GM21619 (cell line): Measurements from ENCODE around the gene PICALM.
"Not testable (repeated sequence)": the region's sequence is repeated elsewhere in the genome, so short reads cannot be mapped to it uniquely, and the experiment has no call there.

ENCODE experiments used
- ATAC-seq: cut with Tn5 transposase; IDR thresholded peaks from one replicate; pipeline ENCODE4 v1.9.1; 2021; ENCODE audit not compliant: unreplicated experiment

Gene PICALM

DNA sequence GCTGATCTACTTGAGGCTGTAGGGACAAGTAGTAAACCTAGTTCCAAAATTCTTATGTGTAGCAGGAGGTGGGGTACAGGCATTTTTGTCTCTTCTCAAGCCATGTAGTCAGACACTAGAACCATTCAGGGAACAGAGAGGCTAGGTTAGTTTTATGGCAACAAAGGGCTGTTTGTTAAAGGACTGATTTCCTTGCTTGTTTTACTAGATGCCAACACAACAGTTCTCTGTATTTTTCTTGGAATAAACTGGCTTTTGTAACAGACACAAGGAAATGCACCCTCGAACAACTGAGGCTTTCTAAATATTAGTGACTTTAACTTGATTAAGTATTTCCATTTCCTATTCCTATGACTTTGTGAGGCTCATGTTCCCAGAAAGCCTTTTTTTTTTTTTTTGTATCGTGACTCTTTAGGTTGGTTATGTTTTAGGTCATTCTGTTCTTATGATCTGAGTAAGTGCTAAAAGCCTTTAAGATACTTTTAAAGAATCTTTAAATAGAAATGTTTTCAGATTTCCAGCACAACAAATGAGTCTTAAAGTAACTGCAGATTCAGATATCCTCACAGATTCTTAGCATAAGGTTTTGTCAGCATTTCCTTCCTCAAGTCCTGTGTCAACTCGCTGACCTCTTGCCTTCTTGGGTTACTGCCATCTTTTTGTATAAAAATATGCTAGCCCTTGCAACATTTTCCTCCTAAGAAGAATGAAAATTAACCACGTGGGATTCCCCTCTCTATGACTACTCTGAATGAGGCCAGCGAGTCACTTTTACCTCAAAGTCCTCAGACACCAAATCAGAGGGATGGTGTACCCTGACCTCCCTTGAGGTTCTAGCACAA lies 121.2 kb downstream of the PICALM start:
- ATAC-seq = peak; percentile 50

DNA sequence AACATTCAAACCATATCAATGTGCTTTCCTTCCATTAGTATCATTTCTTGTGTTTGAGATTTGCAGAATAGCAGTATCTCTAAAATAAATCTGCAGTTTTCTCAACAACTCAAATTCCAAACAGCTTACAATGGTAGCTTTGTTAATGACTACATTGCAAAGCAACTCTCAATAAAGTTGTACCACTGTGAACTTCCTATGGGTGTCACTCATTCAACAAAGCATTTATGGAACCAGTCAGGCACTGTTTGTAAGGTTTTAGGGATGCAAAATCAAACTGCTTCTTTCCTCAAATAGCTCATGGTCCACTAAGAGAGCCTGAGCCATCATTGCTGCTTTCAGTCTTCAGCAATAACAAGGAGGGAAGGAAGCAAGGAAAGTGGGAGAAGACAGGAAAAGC lies 122.7 kb downstream of the PICALM start:
- no peak for ATAC-seq

DNA sequence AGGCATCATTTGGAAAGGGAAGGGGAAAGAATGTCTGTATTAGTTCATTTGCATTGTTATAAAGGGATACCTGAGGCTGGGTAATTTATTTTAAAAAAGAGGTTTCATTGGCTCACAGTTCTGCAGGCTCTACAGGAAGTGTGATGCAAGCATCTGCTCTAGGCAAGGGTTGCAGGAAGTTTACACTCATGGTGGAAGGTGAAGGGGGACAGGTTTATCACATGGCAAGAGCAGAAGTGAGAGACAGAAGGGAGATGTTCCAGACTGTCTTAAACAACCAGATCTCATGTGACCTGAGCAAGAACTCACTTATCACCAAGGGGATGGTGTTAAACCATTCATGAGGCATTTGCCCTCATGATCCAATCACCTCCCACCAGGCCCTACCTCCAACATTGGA lies 123.1 kb downstream of the PICALM start:
- ATAC-seq = no peak

DNA sequence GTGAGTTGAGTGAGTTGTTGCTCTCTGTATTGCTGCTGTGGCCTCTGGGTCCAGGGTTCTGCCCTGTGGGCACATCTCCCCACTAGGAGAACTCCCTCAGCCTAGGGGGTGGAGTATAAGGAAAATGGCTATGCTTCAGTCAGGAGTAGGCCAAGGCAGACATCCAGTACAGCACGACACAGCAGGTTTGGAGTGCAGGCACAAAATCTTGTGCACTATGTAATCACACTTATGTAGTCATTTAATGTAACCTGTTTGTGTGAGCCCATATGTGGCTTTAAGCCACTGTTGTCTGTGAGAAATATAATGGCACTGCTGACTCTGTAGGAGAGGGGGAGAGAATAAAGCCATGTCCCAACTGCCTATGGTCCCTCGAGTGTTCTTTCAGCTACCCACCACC lies 123.6 kb downstream of the PICALM start:
- ATAC-seq = no peak

DNA sequence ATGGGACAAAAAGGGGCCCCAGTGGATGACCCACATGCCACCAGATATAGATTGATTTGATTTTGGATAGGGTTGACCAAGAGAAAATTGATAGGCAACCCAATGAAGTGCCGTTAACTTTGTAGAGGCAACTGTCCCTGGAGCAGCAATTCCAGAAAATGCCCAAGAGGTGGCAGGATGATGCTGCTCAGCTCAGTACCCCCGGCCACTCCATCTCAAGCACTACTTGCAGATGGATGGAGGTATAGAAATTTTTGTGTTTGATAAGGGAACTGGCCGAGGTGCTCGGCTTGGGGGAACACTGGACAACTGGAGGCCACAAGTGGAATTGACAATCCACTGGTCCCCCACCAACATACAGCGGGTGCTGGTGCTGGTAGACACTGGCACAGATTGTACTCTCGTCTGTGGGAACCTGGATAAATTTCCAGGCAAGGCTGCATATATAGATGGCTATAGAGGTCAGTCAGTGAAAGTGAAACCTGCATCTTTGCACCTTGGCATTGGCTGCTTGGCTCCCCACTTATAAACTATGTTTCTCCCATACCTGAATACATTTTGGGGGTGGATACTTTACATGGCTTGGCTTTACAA lies 127.4 kb downstream of the PICALM start:
- peak; percentile 66 for ATAC-seq

DNA sequence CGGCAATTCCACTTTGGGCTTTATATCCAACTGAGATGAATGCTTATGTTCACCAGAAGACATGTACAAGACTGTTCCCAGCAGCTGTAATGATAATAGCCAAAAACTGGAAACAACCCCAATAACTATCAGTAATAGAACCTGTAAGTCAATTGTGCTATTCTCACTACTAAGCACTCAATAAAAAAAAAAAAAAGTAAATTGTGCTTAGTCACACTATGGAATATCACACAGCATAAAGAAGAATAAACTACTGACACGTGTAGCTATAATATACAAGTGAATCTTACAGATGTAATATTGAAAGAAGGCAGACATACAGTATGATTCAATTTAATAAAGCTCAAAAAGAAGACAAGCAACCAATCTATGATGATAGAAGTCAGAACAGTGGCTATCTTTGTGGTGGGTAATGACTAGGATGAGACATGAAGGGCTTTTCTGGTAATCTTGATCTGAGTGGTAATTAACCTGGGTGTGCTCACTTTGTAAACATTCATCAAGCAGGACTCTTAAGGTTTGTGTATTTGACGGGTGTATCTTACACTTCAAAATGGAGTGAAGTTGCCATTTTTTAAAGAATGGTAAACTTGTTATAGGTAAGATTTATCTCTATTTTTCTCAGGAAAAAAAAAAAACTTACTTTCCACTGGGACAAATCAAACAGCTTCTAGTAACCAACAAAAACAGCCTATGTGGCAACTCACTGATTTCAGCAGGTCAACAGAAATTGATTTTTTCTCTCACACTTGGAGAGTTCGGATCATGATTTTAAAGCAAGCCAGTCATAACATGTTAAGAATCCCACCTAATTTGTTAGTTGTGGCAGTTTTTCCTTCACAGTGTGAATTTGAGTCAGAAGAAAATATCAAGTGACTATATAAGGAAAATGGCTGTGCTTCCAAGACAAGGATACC lies 129.5 kb downstream of the PICALM start:
- ATAC-seq = no peak

DNA sequence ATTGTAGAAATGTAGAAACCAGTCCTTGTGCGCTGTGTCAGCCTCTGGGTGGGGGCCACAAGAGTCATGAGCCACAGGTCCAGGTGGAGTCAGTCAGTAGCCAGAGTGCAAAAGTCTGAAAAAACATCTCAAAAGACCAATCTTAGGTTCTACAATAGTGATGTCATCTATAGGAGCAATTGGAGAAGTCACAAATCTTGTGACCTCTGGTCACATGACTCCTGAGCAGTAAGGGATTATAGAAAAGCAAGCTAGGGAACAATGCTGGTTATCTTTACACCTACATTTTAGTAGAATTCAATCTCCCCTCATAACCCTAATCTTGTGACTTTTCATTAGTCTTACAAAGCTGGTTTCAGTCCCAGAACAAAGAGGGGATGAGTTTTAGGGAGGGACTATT lies 131.0 kb downstream of the PICALM start:
- ATAC-seq = no peak

DNA sequence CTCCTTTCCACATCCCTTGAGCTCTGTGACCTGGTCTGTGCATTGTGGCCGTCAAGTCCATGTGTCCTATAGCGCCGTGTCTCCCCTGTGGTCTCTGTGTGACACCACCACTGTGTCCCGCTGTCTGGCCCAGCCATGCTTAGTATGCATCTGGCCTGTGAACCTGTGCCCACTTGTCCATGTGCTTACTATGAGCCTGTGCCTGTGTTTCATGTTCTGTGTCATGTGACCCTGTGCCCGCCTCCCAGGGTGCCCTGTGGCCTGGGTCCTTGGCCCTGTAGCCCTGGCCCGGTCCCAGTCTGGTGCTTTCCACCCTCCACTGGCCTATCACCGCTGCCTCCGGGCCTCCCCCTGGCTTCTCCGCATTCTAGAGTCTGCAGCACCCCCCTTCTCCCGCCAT lies 133.1 kb downstream of the PICALM start:
- no peak for ATAC-seq

DNA sequence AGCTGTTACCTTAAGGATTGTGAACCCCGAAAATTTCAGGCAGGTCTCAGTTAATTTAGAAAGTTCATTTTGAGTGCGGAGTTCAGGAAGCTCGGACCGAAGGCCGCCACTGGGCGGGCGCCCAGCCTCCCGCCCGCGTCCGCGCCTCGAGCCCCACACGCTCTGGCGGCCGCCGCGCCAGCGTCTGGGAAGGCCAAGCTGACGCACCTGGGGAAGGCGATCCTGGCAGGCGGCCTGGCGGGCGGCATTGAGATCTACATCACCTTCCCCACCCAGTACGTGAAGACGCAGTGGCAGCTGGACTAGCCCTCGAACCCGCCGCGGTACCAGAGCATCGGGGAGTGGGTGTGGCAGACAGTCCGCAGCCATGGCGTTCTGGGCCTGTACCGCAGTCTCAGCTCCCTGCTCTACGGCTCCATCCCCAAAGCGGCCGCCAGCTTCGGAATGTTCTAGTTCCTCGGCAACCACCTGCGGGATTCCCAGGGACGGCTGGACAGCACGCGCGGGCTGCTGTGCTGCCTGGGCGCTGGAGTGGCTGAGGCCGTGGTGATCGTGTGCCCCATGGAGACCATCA lies 134.2 kb downstream of the PICALM start:
- ATAC-seq = no peak

DNA sequence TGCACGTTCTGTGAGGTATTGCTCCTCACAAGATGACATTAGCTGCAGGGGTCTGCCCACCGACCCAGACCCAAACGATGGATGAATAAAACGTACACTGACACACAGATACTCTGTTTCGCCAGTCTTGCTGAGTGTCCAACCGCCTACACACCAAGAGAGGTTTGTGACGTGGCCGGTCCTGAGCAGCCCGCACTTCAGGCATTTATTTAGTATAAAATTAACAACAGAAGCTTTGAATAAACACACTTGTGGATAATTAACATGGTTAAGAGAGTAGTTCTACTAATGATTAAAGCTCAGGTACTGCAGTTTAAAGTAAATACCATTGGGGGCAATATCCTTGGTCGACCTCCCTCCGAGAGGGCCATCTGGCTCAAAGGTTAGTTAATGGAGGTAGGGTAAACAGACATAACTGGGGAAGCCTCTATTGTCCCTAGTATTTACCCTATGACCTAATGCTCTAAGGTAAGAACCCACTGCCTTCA lies 138.0 kb downstream of the PICALM start:
- no peak for ATAC-seq

DNA sequence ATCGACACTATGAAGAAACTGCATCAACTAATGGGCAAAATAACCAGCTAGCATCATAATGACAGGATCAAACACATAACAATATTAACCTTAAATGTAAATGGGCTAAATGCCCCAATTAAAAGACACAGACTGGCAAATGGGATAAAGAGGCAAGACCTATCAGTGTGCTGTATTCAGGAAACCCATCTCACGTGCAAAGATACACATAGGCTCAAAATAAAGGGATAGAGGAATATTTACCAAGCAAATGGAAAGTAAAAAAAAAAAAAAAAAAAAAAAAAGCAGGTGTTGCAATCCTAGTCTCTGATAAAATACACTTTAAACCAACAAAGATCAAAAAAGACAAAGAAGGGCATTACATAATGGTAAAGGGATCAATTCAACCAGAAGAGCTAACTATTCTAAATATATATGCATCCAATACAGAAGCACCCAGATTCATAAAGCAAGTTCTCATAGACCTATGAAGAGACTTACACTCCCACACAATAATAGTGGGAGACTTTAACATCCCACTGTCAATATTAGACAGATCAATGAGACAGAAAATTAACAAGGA lies 142.2 kb downstream of the PICALM start:
- ATAC-seq = not testable (repeated sequence)

DNA sequence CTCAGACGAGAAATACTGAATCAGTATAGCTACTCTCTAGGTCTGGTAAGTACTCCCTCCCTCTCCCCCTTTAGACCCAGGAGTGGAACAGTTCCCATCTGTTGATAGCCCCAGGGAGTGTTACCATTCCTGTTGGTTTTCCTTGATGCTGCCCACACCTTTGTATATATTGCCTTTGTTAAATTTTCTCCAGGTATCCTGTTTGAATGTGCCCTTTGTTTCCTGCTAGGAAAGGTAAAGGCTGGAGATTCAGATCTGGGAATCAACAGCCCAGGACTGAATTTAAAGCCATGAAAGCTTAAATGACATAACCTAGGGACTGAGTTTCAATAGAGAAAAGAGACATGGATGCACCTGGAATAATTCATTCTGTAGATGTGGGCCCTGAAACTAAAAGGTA lies 145.4 kb downstream of the PICALM start:
- ATAC-seq = no peak

DNA sequence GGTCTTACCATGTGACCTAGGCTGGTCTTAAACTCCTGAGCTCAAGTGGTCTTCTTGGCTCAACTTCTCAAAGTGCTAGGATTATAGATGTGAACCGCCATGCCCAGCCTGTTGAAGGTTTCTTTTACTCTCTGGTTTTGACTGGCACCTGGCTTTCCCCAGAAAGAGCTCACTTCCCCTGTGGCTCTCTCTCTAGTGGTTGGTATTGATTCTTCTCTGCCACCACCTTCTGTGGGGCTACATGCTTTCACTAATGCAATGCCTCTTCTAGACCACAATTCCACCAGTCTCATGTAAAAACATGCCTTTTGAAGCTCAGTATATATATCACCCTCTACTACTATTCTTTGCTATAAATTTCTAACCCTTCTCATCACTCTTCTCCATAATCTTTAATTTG lies 146.5 kb downstream of the PICALM start:
- ATAC-seq = peak; percentile 73

DNA sequence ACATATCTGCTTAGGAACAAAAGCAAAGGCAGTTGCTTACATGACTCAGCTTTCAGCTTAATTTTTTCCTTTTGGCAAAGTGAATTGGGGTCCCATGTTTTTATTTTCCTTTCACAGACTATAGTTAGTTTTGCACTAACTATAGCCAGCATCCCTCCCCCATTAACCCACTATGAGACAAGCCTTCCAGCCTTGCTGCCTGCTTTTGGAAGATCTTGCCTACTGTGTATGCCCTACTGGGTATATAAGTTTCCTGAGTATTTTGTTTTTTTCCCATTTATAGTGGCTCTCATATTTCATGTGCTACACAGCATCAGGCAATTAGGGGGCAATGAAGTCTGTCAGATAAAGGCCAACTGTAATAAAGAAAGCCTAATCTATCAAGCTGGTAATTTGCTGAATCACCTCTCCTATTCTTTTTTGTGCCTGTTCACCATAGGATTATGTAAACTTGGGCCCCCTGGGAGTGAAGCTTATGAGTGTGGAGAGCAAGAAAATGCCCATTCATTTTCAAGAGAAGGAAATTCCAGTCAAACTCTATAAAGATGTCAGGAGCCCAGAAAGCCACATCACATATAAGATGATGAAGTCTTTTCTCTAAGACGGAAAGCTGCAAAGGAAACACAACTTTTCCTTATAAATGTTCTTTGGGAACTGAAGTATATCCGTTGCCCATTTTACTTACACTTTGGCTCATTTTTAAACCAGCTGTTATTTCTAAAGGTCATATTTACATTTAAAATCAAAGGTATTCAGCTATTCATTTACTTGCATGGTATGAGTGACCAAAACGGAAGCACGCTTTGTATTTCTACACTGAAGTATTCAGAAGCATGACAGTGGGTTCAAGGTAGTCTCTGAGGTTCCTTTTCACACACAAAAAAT lies 149.7 kb downstream of the PICALM start:
- no peak for ATAC-seq

DNA sequence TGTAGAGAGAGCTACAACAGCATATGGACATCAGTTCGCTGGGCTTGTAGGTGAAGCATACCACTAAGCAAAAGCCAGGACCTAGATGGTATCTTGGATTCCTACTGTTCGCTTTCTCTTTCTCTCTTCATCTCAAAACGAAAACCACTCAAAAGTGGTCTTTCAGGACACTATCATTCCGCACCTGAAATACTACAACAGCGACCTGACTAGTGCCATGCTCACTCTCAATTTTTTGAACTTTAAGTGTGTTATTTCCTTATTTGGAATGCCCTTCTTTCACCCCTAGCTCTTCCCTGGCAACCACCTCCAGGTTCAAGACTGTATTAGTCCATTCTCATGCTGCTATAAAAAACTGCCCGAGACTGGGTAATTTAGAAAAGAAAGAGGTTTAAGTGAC lies 154.5 kb downstream of the PICALM start:
- no peak for ATAC-seq

DNA sequence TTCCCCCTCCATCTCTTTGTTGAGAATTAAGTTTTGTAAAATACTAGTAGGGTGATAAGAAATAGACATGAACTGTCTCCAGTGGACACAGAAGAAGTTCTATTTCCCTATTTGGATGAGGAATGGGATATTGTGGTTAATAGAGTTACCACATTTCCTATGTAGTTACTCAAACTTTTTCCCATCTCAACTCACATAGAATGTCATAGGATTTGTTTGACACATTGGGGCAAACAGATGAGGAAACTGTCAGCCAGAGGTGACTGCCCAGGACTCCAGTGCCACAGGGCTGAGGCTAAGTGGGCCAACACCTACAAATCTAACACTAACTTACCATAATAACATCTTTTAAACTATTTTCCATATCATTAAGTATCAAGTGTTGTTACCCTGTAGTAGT lies 155.4 kb downstream of the PICALM start:
- no peak for ATAC-seq

DNA sequence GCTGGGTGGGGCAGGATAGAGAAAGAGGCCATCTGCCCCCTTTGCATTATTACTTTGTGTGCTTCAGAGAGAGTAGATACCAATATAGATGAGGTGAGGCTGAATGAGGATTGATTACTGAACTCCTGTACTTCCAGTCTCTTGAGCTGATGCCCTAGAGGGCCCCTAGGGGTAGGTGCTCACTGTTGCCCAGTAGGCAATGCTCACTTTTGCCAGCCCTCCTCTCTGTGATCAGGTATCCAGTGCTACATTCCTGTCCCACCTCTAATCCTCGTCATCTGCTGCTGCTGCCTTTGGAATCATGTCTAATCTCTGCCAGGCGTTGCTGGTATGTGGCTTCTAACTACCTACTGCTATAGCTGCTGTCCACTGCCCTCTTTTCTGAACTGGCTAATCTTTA lies 156.5 kb downstream of the PICALM start:
- no peak for ATAC-seq
